HG02938 (cell line): ENCODE results near the gene RASAL2.

Experiments used
- ATAC-seq: cut with Tn5 transposase; IDR thresholded peaks from one replicate; pipeline ENCODE4 v1.9.1; 2021; ENCODE audit warnings: mild to moderate bottlenecking, moderate library complexity; ENCODE audit not compliant: unreplicated experiment

Gene RASAL2

DNA sequence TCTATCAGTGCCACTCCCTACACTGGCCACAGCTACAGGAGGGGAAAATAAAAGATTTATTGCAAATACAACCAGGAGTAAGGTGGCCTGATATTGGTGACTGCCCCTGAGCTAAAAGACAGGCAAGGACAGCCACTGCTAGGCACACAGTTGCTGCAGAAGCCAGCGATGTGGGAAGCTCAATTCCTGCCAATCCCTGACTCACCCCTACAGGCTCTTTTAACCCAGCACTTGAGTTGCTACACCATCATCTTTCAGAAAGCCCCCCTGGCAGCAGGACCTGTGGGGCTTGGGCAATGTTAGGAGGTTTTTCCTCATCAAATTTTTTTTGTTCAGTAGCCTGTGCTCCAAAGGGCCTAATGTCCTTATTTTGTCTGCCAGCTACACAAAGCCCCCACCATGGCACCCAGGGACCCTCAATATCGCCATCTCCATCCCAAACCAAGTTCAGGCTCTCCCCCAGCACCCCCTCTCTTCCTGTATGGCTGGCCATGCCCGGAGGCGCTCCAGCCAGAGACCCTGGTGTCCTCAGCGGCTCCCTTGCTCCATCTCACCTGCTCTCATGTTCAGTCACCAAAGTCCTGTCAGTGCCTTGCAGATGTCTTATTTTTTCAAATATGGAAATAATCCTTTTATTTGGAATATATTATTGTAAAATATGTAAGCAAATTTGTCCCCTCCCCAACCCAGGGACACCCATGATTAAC is 389.5 kb downstream of the RASAL2 start:
- ATAC-seq, result no peak

DNA sequence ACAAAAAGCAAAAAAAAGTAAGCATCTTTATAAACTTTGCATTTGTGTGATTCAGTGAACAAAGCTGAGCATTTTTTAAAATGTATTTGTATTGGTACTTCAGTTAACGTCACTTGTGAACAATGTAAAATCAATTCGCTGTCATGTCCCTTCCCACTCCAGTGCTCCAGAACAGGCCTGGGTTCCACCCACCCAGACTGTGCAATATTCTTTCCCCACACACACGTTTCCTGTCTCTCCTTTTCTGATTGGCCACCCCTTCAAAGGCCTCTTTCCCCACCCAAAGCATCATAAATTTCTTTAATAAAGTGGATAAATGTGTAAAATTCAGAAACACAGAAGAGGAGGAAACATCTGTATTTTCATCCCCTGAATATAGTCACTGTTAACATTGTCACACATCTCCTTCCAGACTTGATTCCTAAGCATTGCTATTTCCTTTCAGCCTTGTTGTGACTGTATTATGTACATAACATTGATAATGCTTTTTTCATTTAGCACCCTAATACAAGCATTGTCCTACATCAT is 390.9 kb downstream of the RASAL2 start:
- ATAC-seq, result no peak

DNA sequence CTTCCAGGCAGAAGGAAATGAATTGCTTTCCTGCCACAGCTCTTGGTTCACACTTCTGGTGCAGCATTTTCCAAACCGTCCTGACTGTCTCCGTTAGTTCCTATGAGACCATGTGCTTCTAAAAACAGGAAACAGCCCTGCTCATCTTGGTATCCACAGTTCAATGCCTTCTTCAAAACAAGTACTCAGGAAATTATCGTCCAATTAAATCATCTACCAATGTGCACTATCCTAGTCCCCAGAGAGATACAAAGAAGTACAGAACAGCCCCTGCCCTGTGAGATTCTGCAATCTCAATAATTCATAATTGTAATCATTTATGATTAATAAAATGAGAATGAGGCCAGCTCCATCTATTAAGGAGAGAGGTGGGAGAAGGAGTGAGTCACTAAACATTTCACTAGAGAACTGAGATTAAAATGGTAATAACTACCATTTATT is 391.7 kb downstream of the RASAL2 start:
- no peak for ATAC-seq

DNA sequence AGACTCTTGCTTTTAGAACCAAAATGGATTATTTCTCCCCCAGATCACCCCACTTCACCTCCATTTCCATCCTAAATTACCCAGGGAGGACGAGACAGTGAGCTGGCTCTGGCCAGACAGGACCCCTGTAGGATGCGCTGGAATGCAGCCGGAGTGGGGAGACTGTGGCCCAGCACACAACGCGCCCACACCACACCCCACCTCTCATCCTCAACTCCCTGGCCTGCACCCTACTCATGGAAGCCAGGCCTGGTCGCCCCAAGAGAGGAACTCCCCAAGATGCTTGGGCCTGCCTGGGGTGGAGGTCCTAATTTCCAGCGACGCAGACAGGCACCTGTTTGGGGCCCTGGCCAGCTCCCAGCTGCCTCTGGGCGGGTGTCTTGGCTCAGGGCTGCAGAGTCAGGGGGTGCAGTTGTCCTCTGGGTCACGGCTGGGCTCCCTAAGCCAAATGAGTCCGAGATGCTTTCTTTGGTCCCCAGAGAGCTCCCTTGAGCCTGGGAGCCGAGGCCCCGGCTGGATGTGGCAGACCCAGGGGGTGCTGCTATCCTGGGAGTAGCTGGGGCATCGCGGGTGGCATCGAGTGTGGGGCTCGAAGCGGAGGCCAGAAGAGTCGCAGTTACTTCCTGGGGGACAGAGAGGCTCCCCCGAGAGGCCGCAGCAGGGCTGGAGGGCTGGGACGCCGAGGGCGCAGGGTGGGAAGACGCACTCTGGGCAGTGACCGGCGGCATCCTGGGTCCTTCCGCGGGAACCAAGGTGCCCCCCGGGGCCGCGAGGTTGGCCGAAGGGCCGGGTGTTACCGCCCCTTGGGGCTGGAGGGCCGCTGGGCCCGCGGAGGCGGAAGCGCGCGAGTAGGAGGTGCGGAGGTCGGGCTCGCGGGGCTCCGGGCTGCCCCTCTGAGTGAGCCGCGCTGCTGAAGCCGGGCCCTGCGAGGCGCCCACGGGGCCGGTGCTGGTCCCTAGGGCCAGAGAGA is 392.5 kb downstream of the RASAL2 start:
- ATAC-seq, result no peak

DNA sequence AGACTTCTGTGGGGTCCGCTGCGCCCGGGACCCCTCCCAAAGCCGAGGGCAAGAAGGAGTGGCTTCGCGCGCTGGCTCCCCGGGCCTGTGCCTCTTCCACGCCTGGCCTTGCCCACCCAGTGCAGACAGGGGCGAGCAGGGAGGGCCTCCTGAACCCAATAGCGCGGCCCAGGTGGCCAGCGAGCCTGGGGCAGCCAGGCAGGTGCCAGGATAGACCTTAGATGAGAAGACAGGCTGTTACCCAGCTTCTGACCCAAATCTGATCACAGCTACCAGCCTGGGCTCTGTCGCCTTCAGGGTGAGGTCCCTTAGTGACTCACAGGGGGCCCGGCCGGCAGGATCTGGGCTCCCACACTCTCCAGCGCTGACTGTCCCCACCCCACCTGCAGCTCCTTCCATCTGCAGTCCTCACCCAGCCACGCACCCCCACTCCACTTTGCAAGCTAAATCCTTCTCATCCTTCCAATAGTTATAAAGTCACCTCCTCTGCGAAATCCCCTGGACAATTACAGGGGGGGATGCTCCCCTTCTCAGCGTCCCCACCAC is 393.2 kb downstream of the RASAL2 start:
- no peak for ATAC-seq

DNA sequence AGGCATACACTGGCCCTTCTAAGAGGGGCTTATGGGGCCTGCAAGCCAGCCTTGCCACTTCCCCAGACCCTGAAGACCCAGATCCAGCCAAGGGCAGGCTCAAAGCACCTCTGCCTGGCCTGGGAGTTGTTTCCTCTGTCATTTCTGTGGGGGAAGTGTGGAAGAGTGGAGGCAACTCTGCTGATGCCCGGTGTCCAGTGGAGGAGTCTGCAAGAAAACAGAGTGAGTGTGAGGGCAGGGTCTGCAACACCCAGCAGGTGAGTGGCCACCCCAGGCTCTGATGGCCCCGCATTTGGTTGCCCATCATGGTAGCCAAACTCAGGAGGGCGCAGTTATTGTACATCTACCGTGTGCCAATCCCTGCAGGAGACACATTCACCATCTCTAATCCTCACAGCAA is 394.5 kb downstream of the RASAL2 start:
- ATAC-seq, result no peak

DNA sequence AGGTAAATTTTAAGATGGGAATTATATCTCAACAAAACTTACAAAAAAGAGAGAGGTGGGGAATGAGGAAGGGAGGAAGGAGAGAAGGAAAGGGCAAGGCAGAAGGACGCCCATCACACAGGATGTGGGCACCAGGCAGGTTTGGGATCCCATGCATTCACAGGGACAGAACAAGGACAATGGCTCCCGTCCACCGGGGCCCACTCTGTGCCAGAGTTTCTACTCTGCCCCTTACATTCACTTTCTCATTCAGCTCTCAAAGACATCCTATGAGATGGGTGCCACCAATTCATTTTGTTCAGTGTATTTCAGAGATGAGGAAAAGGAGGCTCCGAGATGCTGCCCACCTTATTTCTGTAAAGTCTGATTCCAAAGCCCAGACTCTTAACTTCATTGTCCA is 395.5 kb downstream of the RASAL2 start:
- no peak for ATAC-seq

DNA sequence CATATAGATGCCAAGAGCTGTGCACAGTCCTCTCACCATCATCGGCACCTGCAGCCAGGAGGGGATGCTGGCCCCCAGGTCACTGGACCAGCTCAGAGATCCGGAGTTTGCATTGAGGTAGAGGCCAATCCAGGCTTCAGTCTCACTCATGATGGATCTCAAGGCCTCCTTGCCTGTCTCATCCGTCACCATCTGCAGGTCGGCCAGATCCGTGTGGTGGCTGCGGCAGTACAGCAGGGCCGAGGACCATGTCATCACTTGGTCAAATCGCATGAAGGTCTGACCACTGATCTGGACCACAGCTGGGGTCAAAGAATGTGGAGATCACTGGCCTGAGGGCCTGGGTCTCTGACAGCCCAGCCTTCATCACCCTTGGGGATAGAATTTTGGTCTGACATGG is 396.2 kb downstream of the RASAL2 start:
- ATAC-seq, result no peak

DNA sequence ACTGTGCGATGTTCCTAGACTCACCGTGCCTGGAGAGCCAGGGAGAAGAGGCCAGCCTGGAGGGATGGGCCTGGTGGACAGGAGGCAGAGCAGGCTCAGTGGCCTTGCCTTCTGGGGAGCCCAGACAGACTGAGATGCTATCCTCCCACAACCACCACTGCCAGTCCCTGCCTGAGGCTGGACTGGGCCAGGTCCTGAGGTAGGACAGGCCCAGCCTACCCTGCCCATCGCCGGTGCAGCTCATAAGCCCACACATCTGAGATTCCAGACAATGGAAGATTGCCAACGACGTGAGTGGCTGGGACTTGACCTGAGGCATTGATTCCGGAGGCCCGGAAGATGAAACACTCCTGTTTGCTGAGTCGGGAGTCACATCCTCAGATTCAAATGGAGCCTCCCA is 397.1 kb downstream of the RASAL2 start:
- no peak for ATAC-seq

DNA sequence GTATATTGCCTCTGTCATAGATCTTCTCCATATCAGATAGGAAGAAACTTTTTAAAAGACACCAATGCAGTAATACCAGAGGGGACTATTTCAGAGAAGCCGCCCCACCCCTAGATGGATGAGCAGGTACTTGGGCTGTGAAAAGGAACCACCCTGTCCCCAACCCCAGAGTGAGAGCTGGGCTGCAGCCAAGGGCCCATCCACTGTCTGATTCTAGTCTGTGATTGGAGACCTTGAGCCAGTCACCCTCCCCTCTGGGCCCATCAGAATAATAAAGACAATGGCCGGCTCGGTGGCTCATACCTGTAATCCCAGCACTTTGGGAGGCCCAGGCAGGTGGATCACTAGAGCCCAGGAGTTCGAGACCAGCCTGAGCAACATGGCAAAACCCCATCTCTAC is 397.8 kb downstream of the RASAL2 start:
- no peak for ATAC-seq

DNA sequence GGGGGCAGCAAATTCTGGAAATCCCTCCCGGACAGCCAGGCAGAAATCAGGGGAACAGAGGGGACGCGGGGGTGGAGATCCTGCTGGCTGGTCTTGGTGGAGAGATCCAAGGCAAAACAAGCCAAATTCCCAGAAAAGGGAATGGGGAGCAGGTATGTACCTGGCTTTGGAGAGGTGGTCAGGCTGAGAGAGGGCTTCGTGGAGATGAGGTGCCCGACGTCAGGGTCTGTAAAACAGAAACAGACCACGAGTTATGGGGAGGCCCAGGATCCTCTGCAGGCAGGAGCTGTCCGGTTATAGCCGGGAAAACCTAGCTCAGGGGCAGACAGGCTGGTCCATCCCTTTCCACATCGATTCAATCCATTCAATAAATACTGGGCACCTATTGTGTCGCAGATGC is 398.4 kb downstream of the RASAL2 start:
- no peak for ATAC-seq

DNA sequence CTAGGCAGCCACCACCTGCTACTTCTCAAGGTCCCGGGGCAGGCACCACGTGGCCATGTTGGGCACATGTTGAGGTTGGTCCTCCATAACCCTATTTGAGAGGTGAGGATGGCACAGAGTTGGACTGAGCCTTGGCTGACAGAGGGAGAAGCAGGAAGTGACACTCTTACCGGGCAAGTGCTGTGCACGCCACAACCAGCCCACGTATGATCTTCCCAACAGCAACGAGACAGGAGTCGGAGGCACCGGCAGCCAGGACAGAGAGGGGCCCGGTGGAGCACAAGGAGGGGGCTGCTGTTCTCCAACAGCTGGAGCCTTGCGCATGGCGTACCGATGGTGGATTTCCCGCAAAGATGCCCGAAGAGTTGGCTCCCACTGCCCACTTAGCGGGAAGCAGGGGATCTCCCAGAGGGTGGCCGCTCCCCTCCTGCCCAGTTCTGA is 399.4 kb downstream of the RASAL2 start:
- no peak for ATAC-seq

DNA sequence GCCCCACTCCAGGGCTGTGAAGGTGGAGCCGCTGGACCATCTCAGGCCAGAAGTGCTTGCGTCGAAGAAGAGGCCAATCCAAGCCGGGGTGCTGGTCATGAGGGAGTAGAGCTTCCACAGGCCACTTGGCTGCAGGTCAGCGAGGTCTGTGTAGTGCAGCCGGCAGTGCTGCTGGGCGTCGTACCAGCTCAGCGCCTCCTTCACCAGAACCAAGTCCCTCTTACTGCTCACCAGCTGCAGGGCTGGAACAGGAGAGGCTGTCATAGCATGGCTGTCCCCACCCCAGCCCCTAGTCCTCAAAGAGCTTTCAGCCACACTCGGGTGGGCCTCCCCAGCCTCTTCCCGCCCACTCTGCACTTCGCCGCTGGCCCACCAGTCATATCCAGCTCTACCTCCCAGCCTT is 400.7 kb downstream of the RASAL2 start:
- ATAC-seq, result no peak

DNA sequence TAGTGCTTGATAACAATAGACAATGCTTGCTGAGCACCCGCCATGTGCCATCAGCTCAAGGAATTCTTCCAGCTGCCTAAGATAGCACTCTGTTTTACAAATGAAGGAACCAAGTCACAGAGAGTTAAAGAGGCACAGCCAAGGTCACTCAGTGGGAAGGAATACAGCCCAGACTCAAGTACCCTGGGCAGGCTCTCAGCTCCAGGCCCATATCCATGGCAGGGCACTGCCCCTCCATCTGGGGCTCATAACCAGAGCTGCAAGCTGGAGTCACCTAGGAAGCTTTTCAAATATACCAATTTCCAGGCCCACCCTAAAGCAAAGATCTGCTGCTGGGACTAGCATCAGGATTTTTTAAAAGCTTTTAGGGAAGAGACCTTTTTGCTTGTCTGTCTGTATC is 401.3 kb downstream of the RASAL2 start:
- no peak for ATAC-seq

DNA sequence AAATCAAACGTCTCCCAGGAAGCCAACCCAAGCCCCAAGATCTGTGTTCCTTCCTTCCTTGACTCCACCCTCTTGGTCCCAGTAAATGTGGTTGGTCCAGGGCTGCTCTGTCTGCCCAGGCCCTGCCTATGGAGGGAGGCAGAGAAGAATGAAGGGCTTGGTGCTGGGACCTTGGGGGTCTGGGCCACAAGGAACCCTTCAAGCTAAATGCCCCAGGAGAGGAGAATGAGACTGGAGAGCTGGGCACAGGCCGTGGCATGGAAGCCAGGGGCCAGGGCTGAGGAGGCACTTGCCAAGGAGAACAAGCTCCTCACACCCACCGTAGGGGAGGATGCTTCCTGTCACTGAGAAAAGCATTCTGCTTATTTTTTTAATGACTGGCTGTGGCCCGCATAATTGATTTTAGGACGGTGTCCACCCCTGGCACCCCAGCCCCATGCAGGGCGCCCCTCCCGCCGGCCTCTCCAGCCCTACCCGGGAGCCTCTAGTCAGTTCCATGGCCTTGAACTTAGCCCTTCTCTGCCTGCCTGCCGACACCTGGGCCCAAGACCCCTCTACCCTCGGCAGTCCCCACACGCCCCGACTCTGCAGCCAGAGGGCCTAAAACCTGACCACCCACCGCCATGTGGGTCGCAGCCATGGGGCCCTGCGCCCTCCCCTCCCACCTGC is 402.0 kb downstream of the RASAL2 start:
- no peak for ATAC-seq

DNA sequence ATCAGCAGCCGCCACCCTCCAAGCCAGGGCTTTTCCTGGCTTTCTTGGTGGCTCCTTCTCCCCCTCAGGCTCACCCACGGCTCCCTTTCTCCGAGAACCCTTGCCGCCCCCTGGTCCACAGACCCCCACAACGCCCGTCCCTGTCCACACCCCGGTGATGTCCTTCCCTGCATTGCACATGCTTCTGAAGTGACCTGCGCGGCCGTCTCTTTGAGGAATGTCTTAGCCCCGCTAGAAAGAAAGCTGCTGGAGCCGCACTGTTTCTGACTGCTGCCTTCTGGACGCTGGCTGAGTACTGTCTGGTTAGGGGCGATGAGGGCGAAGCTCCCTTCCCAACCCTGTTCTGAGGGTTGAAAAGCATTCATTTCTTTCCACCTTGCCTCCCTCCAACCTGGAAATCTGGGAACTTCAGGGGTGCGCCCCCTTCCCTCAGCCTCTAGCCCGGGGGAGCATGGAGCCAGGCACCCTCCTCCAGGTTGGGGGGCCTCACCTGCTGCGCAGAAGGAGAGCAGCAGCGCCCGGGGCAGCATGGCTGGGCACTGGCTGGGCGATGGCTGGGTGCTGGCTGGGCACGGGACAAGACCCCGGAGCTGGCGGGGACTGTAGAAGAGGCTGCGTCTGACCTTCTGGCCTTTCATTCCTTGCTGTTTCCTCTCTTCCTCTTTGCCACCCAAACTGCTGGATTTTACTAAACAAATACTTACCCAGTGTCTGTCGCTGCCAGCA is 402.7 kb downstream of the RASAL2 start, which contains the start of gene CLEC20A:
Gene CLEC20A (minus strand): TSS at position 555 of the 726 bp plus-strand sequence. CDS start 25 bp downstream, at position 530.
- ATAC-seq, result no peak

DNA sequence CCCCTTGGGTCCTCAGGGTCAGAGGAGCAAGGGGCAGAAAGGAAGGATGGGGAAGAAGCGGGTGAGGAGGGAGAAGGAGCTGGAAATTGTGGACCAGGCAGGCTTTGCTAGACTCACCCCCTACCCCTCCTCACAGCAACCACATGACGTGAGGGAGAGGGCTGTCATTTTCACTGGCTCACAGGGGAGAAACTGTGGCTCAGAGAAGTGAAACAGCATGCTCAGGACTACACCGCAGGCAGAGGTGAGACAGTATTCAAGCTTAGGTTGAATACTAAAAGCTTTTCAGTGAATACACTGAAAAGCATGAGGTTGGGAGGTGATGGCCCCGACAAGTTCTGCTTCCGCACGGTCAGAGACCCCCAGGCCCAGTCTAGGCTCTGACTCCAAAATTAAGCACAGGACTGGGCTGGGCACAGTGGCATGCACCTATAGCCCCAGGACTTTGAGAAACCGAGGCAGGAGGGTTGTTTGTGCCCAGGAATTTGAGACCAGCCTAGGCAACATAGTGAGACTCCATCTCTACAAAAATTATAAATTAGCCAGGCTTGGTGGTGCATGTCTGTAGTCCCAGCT is 404.1 kb downstream of the RASAL2 start:
- no peak for ATAC-seq

DNA sequence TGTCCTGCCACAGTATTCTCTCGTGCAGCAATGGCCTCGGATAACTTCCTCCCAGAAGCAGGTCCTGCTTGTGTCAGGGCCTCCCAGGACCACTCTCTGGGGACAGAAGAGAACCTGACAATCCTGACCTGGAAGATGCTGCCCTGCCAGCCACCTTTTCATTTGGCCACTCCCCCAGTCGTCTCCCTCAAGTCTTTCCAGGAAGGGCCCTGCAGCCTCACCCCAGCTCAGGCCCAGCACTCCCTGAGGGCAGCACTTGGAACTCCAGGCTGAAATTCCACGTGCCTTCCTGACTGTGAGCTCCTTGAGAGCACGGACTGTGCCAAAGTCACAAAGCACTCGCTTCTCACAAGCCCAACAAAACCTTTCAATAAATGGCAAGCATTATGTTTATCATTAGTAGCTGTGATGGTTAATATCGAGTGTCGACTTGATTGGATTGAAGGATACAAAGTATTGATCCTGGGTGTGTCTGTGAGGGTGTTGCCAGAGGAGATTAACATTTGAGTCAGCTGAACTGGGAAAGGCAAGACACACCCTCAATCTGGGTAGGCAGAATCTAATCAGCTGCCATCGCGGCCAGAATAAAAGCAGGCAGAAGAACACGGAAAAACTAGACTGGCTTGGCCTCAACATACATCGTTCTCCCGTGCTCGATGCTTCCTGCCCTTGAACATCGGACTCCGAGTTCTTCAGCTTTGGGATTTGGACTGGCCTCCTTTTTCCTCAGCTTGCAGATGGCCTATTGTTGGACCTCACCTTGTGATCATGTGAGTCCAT is 405.2 kb downstream of the RASAL2 start:
- no peak for ATAC-seq
